Epithelial cell of esophagus (primary cell): ENCODE measurements around the gene RPRML.

ENCODE experiments used
- DNase-seq: peaks from one replicate; pipeline ENCODE4 v3.0.0; 2010; ENCODE audit warnings: low read depth
- H3K4me3 ChIP-seq: 2 replicates; pipeline ENCODE4 v1.5.1; 2011; ENCODE audit warnings: mild to moderate bottlenecking, low read length, control low read depth
- CTCF ChIP-seq: IDR thresholded peaks from 2 replicates; pipeline ENCODE4 v1.5.1; 2011; ENCODE audit warnings: low read depth, mild to moderate bottlenecking, low read length, control low read depth, inconsistent platforms; ENCODE audit not compliant: insufficient read depth; ENCODE audit errors: missing control alignments

RPRML gene

GRCh38 chr17:46951706-46952105, 27.3 kb downstream of the RPRML start:
- no peak overlapping the region for H3K4me3 ChIP-seq
- DNase-seq, result no peak
- no peak for TF ChIP-seq CTCF

- no peak for TF ChIP-seq CTCF
- no peak overlapping the region for H3K4me3 ChIP-seq
- no peak for DNase-seq
Observed at GRCh38 chr17:46950997-46951621, 27.9 kb downstream of the RPRML start.

- no peak for TF ChIP-seq CTCF
- no peak overlapping the region for H3K4me3 ChIP-seq
- no peak for DNase-seq
Observed at GRCh38 chr17:46950342-46950996, 28.6 kb downstream of the RPRML start.

- no peak overlapping the region for H3K4me3 ChIP-seq
- TF ChIP-seq CTCF, result no peak
- peak; percentile 84 for DNase-seq
Observed at GRCh38 chr17:46949291-46950174, 29.5 kb downstream of the RPRML start.

GRCh38 chr17:46948544-46948943, 30.5 kb downstream of the RPRML start:
- no peak for TF ChIP-seq CTCF
- no peak for DNase-seq
- H3K4me3 ChIP-seq, result no peak overlapping the region

GRCh38 chr17:46947216-46947615, 31.8 kb downstream of the RPRML start:
- no peak overlapping the region for H3K4me3 ChIP-seq
- no peak for TF ChIP-seq CTCF
- no peak for DNase-seq
